B cell (primary cell): Measurements from ENCODE around the gene EHHADH. TPM values are rescaled to one million over a fixed set of nuclear protein-coding genes. Genes with fewer than 3 reads are reported as not detected.

Experiments
- ATAC-seq: fragments of 200-7000 bp; cut with Tn5 transposase; one replicate; pipeline ENCODE4 v1.10.0; 2021; ENCODE audit warnings: low read depth, mild to moderate bottlenecking, moderate number of reproducible peaks, moderate library complexity
- CTCF ChIA-PET: fragments of 350-600 bp; sonication (Branson Sonifier 250); formaldehyde crosslinking; loops from one replicate; lab custom pipeline; 2021; ENCODE audit warnings: antibody characterized with exemption, inconsistent platforms; lab: Charles Lee
- POLR2A ChIA-PET: fragments of 350-600 bp; sonication (Branson Sonifier 250); formaldehyde crosslinking; loops from one replicate; lab custom pipeline; 2021; ENCODE audit warnings: antibody characterized with exemption; lab: Charles Lee
- DNase-seq: peaks from one replicate; pipeline ENCODE4 v3.0.0; 2013
- H2AFZ ChIP-seq: 2 replicates; pipeline ENCODE4 v1.6.1; 2012; ENCODE audit warnings: mild to moderate bottlenecking, low read depth, low read length; ENCODE audit not compliant: insufficient read depth, poor library complexity, severe bottlenecking
- H3K27ac ChIP-seq, 2 donors: 1 replicate in 1 of 2; 2 replicates in 1 of 2; pipeline ENCODE4 v1.5.1; 2012 to 2013; ENCODE audit warnings: low read length in 2 of 2, mild to moderate bottlenecking in 2 of 2, moderate library complexity in 1 of 2
- H3K27me3 ChIP-seq, 4 experiments: fragments of 200-600 bp in 1 of 4; sonication (generic) in 1 of 4; replicated peaks in 1 of 4; 1 replicate in 2 of 4; 2 replicates in 2 of 4; pipeline versions ENCODE4 v1.6.1 to v1.7.0; 2013 to 2016; ENCODE audit warnings: low read length in 3 of 4, mild to moderate bottlenecking in 2 of 4, mixed read lengths in 1 of 4, moderate library complexity in 1 of 4; ENCODE audit not compliant: insufficient read depth in 4 of 4, control insufficient read depth in 3 of 4; ENCODE audit errors: control extremely low read depth in 1 of 4
- H3K36me3 ChIP-seq, 2 experiments: replicated peaks in 1 of 2; 1 replicate in 1 of 2; 2 replicates in 1 of 2; pipeline versions ENCODE4 v1.6.1 to v1.7.1; 2013; ENCODE audit warnings: low read length in 1 of 2; ENCODE audit not compliant: insufficient read depth in 2 of 2, control insufficient read depth in 1 of 2; ENCODE audit errors: control extremely low read depth in 1 of 2, extremely low read depth in 1 of 2
- H3K4me1 ChIP-seq, 2 donors: fragments of 200-600 bp in 1 of 2; sonication (generic) in 1 of 2; 1 replicate in 1 of 2; 2 replicates in 1 of 2; pipeline versions ENCODE4 v1.5.1 to v1.6.1; 2013 to 2017; ENCODE audit warnings: low read length in 2 of 2; ENCODE audit not compliant: control insufficient read depth in 2 of 2, insufficient read depth in 2 of 2
- H3K4me2 ChIP-seq: replicated peaks from 2 replicates; pipeline ENCODE3; 2012; ENCODE audit warnings: mild to moderate bottlenecking, low read depth, low read length; ENCODE audit not compliant: poor library complexity, severe bottlenecking
- H3K4me3 ChIP-seq, 5 experiments: fragments of 200-600 bp in 1 of 5; sonication (generic) in 1 of 5; 1 replicate in 3 of 5; 2 replicates in 2 of 5; pipeline versions ENCODE4 v1.5.1 to v1.7.0; 2011 to 2016; ENCODE audit warnings: low read length in 4 of 5, mild to moderate bottlenecking in 4 of 5, low read depth in 2 of 5, control low read depth in 1 of 5, moderate library complexity in 1 of 5; ENCODE audit not compliant: insufficient read depth in 1 of 5; ENCODE audit errors: control extremely low read depth in 1 of 5, extremely low read depth in 1 of 5
- H3K79me2 ChIP-seq: fragments of 200-600 bp; sonication (generic); one replicate; pipeline ENCODE4 v1.6.0; 2016; ENCODE audit warnings: low read length; ENCODE audit not compliant: control insufficient read depth, insufficient read depth
- H3K9ac ChIP-seq: fragments of 200-600 bp; sonication (generic); 2 replicates; pipeline ENCODE4 v1.6.1; 2017; ENCODE audit warnings: mild to moderate bottlenecking, low read length, moderate library complexity
- H3K9me3 ChIP-seq, 3 donors: one replicate each; pipeline versions ENCODE4 v1.6.1 to v1.7.1; 2013; ENCODE audit warnings: low read length in 2 of 3; ENCODE audit not compliant: control insufficient read depth in 2 of 3, insufficient read depth in 1 of 3; ENCODE audit errors: control extremely low read depth in 1 of 3
- H4K20me1 ChIP-seq: 2 replicates; pipeline ENCODE4 v1.6.0; 2012; ENCODE audit warnings: mild to moderate bottlenecking, low read length; ENCODE audit not compliant: insufficient read depth, control insufficient read depth, poor library complexity, severe bottlenecking
- H3K27ac Mint-ChIP-seq: one replicate; pipeline ENCODE4 v1.8.0; 2021; ENCODE audit warnings: mixed read lengths
- H3K27me3 Mint-ChIP-seq: one replicate; pipeline ENCODE4 v1.8.0; 2021; ENCODE audit warnings: mixed read lengths
- H3K4me1 Mint-ChIP-seq: one replicate; pipeline ENCODE4 v1.8.0; 2021; ENCODE audit warnings: mixed read lengths
- H3K4me3 Mint-ChIP-seq: one replicate; pipeline ENCODE4 v1.8.0; 2021; ENCODE audit warnings: mixed read lengths
- H3K9me3 Mint-ChIP-seq: one replicate; pipeline ENCODE4 v1.8.0; 2022; ENCODE audit warnings: mixed read lengths; ENCODE audit not compliant: insufficient read depth
- EZH2 ChIP-seq: IDR thresholded peaks from 2 replicates; pipeline ENCODE4 v1.6.1; 2012; ENCODE audit warnings: borderline replicate concordance, low read depth, mild to moderate bottlenecking, moderate library complexity, low read length; ENCODE audit not compliant: insufficient read depth, poor library complexity, severe bottlenecking
- WGBS: methylation state at CpG from one replicate; pipeline ENCODE4 v1.1.5; 2013; ENCODE audit warnings: missing lambda C conversion rate; ENCODE audit not compliant: insufficient coverage; 5-methylcytosine and 5-hydroxymethylcytosine counted together
- intact Hi-C: fragments of 100-400 bp; cut with micrococcal nuclease; formaldehyde crosslinking; loops from one replicate; pipeline ENCODE4 v1.10.0; 2022
- polyA plus RNA-seq: library from polyadenylated mRNA; depleted of rRNA; stranded (reverse); fragments of >200 nt; gene quantifications from 2 replicates; pipeline ENCODE4 v1.2.3, GENCODE V29; 2012
- total RNA-seq, 2 donors: library from RNA; stranded (reverse); fragments of 120-200 nt in 1 of 2; gene quantifications; 1 replicate in 1 of 2; 2 replicates in 1 of 2; pipeline versions ENCODE4 v1.2.3 to v1.2.4, GENCODE V29; 2013 to 2022
- TF ChIP-seq, protein P1 (sequence below): fragments of 200-600 bp; IDR thresholded peaks from one replicate; pipeline ENCODE4 v1.8.0; 2022; ENCODE audit warnings: antibody characterized with exemption, mild to moderate bottlenecking

EHHADH gene
- total and polyA plus RNA-seq, 2 donors (not counting 1 experiment from before 2014, with no cell fraction given), result 0.30 to 1.4 TPM

GRCh38 chr3:185290266-185290665 lies 36.4 kb upstream of the EHHADH start:
- Mint-ChIP-seq H3K27me3 (no peaks in the 10 kb centered on the region), H3K4me1 (no peaks in the 10 kb centered on the region), H3K4me3 (no peak overlapping the region), H3K27ac (no peak overlapping the region), H3K9me3 (no peaks in the 10 kb centered on the region)
- Histone ChIP-seq H3K36me3 (no peaks in the 10 kb centered on the region), H3K4me2 (no peak overlapping the region), H3K4me3 (no peak overlapping the region), H3K27me3 (no peaks in the 10 kb centered on the region), H3K79me2 (no peaks in the 10 kb centered on the region), H3K9ac (no peak overlapping the region), H2AFZ (no peak overlapping the region), H3K9me3 (no peaks in the 10 kb centered on the region), H4K20me1 (no peaks in the 10 kb centered on the region), H3K4me1 (no peaks in the 10 kb centered on the region), H3K27ac (no peak overlapping the region)
- ATAC-seq (no peak), DNase-seq (no peak)
- POLR2A ChIA-PET, result no interaction called here
- WGBS, result no CpG with 5 or more reads among the region's 3 CpGs
- TF ChIP-seq, protein P1, sequence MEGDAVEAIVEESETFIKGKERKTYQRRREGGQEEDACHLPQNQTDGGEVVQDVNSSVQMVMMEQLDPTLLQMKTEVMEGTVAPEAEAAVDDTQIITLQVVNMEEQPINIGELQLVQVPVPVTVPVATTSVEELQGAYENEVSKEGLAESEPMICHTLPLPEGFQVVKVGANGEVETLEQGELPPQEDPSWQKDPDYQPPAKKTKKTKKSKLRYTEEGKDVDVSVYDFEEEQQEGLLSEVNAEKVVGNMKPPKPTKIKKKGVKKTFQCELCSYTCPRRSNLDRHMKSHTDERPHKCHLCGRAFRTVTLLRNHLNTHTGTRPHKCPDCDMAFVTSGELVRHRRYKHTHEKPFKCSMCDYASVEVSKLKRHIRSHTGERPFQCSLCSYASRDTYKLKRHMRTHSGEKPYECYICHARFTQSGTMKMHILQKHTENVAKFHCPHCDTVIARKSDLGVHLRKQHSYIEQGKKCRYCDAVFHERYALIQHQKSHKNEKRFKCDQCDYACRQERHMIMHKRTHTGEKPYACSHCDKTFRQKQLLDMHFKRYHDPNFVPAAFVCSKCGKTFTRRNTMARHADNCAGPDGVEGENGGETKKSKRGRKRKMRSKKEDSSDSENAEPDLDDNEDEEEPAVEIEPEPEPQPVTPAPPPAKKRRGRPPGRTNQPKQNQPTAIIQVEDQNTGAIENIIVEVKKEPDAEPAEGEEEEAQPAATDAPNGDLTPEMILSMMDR, result no peak
- TF ChIP-seq EZH2, result no peak
- intact Hi-C loops, result no loop called here
- CTCF ChIA-PET, result interaction anchor here (2.3 kb wide), 1 partner anchor 18 kb away, joined by 8 read pairs; no protein-coding TSS in a partner anchor

- intact Hi-C loops, result loop anchor here (5.0 kb wide), 2 partner anchors 571 to 654 kb away; partner anchors contain the start of genes MAGEF1 and TRA2B
- peak overlapping the region; percentile 68 to 79 (median 77) for H3K4me3 ChIP-seq
- DNase-seq, result no peak
- H3K9me3 ChIP-seq, result peaks cover 0 to 8% (median 2%) of the 10 kb centered on the region in 3 donors
- Mint-ChIP-seq H3K4me3 (peak overlapping the region; percentile 90), H3K4me1 (peaks cover 21% of the 10 kb centered on the region), H3K9me3 (no peaks in the 10 kb centered on the region), H3K27me3 (peaks cover 19% of the 10 kb centered on the region), H3K27ac (peak overlapping the region; percentile 92)
- H3K27ac ChIP-seq, result peak overlapping the region in 1 of 2 donors; percentile 61
- peaks cover 14 to 15% of the 10 kb centered on the region in 2 donors for H3K4me1 ChIP-seq
- ChIA-PET CTCF (no interaction called here), POLR2A (no interaction called here)
- no peaks in the 10 kb centered on the region for H3K36me3 ChIP-seq
- peak overlapping the region; percentile 91 for H2AFZ ChIP-seq
- H3K27me3 ChIP-seq, result peaks cover 0 to 7% (median 4%) of the 10 kb centered on the region in 4 experiments
- peaks cover 6% of the 10 kb centered on the region for H3K79me2 ChIP-seq
- H3K4me2 ChIP-seq, result peak overlapping the region; percentile 79
- WGBS, result 68% methylated on average over 5 of the region's 9 CpGs
- no peaks in the 10 kb centered on the region for H4K20me1 ChIP-seq
- H3K9ac ChIP-seq, result peak overlapping the region; percentile 69
- no peak for ATAC-seq
- TF ChIP-seq, protein P1, result no peak
- no peak for TF ChIP-seq EZH2
Measured at GRCh38 chr3:185283374-185283935, 29.6 kb upstream of the EHHADH start.
